ENCODE results near the gene TMEM244. TPM values are rescaled to one million over a fixed set of nuclear protein-coding genes. Genes with fewer than 3 reads are reported as not detected.
A peak's percentile ranks its signal among the peaks of the same experiment; 100 is the strongest.

Gene TMEM244
- not detected for total RNA-seq

GRCh38 chr6:129860908-129861665 lies at the start of gene TMEM244:
TMEM244 (minus strand) TSS chr6:129861315; CDS start chr6:129861188, 127 bp downstream.
- ATAC-seq (peak; percentile 81), DNase-seq (peak; percentile 19)
- no peaks in the 10 kb centered on the region for H3K36me3 Mint-ChIP-seq (ENCODE audit: low read depth)
- no peak within 1 kb of the TSS for H3K27ac Mint-ChIP-seq
- H3K4me3 Mint-ChIP-seq, result peak within 1 kb of the TSS; percentile 36
- intact Hi-C loops (cut with DNase I, micrococcal nuclease), result no loop called here
- no peaks in the 10 kb centered on the region for H3K27me3 Mint-ChIP-seq
- no peaks in the 10 kb centered on the region for H3K9me3 Mint-ChIP-seq (ENCODE audit: low read depth)
- ChIA-PET POLR2A (no interaction called here), CTCF (interaction anchor here (0.7 to 1.6 kb wide), 2 partner anchors 8 to 1861 kb away, joined by 3 to 6 read pairs; no protein-coding TSS in a partner anchor)
- H3K4me1 Mint-ChIP-seq, result peaks cover 12% of the 10 kb centered on the region

- ATAC-seq, result peak; percentile 75
- H3K4me3 Mint-ChIP-seq, result no peak overlapping the region
Observed at GRCh38 chr6:129908858-129909257, 47.7 kb upstream of the TMEM244 start.

GRCh38 chr6:129908356-129908755 lies 47.2 kb upstream of the TMEM244 start:
- POLR2A ChIA-PET, result no interaction called here
- Mint-ChIP-seq H3K27me3 (no peaks in the 10 kb centered on the region), H3K4me1 (peaks cover 5% of the 10 kb centered on the region), H3K9me3 (ENCODE audit: low read depth) (no peaks in the 10 kb centered on the region), H3K27ac (no peak overlapping the region), H3K4me3 (no peak overlapping the region), H3K36me3 (ENCODE audit: low read depth) (no peaks in the 10 kb centered on the region)
- no peak for DNase-seq
- intact Hi-C loops (cut with DNase I, micrococcal nuclease), result no loop called here
- no peak for ATAC-seq
- CTCF ChIA-PET, result interaction anchor here (0.9 to 1.4 kb wide), 4 partner anchors 13 to 310 kb away, joined by 3 to 4 read pairs (median 3); no protein-coding TSS in a partner anchor

More at GRCh38 chr6:129908858-129909257, 47.7 kb upstream of the TMEM244 start:
- Mint-ChIP-seq H3K36me3 (ENCODE audit: low read depth) (no peaks in the 10 kb centered on the region), H3K27me3 (no peaks in the 10 kb centered on the region), H3K4me1 (peaks cover 5% of the 10 kb centered on the region), H3K27ac (no peak overlapping the region), H3K9me3 (ENCODE audit: low read depth) (no peaks in the 10 kb centered on the region)
- ChIA-PET CTCF (interaction anchor here (0.9 to 1.4 kb wide), 2 partner anchors 14 to 127 kb away, joined by 3 read pairs; no protein-coding TSS in a partner anchor), POLR2A (no interaction called here)
- DNase-seq, result no peak
- intact Hi-C loops (cut with DNase I, micrococcal nuclease), result no loop called here

GRCh38 chr6:129906515-129907077 lies 45.5 kb upstream of the TMEM244 start:
- no peak overlapping the region for H3K27ac Mint-ChIP-seq
- ChIA-PET POLR2A (no interaction called here), CTCF (interaction anchor here (1.5 kb wide), 1 partner anchor 20 kb away, joined by 3 read pairs; no protein-coding TSS in a partner anchor)
- no peak overlapping the region for H3K4me3 Mint-ChIP-seq
- intact Hi-C loops (cut with DNase I, micrococcal nuclease), result no loop called here
- no peak for DNase-seq
- ATAC-seq, result no peak
- no peaks in the 10 kb centered on the region for H3K36me3 Mint-ChIP-seq (ENCODE audit: low read depth)
- H3K9me3 Mint-ChIP-seq (ENCODE audit: low read depth), result no peaks in the 10 kb centered on the region
- H3K4me1 Mint-ChIP-seq, result peaks cover 5% of the 10 kb centered on the region
- H3K27me3 Mint-ChIP-seq, result no peaks in the 10 kb centered on the region

GRCh38 chr6:129903082-129903481 lies 42.0 kb upstream of the TMEM244 start:
- ATAC-seq, result no peak
- Mint-ChIP-seq H3K27me3 (no peaks in the 10 kb centered on the region), H3K4me1 (peaks cover 5% of the 10 kb centered on the region), H3K36me3 (ENCODE audit: low read depth) (no peaks in the 10 kb centered on the region), H3K9me3 (ENCODE audit: low read depth) (no peaks in the 10 kb centered on the region), H3K27ac (no peak overlapping the region), H3K4me3 (no peak overlapping the region)
- CTCF ChIA-PET, result no interaction called here
- no peak for DNase-seq
- intact Hi-C loops (cut with DNase I, micrococcal nuclease), result no loop called here
- POLR2A ChIA-PET, result no interaction called here

- Mint-ChIP-seq H3K4me3 (no peak overlapping the region), H3K4me1 (peaks cover 5% of the 10 kb centered on the region), H3K36me3 (ENCODE audit: low read depth) (no peaks in the 10 kb centered on the region), H3K27me3 (no peaks in the 10 kb centered on the region), H3K27ac (no peak overlapping the region), H3K9me3 (ENCODE audit: low read depth) (no peaks in the 10 kb centered on the region)
- no peak for DNase-seq
- intact Hi-C loops (cut with DNase I, micrococcal nuclease), result no loop called here
- CTCF ChIA-PET, result no interaction called here
- POLR2A ChIA-PET, result no interaction called here
- ATAC-seq, result no peak
Observed at GRCh38 chr6:129902681-129903080, 41.6 kb upstream of the TMEM244 start.

GRCh38 chr6:129901910-129902309 lies 40.8 kb upstream of the TMEM244 start:
- no peak overlapping the region for H3K27ac Mint-ChIP-seq
- ATAC-seq (no peak), DNase-seq (no peak)
- no peak overlapping the region for H3K4me3 Mint-ChIP-seq
- H3K4me1 Mint-ChIP-seq, result peaks cover 3% of the 10 kb centered on the region
- H3K9me3 Mint-ChIP-seq (ENCODE audit: low read depth), result no peaks in the 10 kb centered on the region
- H3K36me3 Mint-ChIP-seq (ENCODE audit: low read depth), result no peaks in the 10 kb centered on the region
- POLR2A ChIA-PET, result no interaction called here
- CTCF ChIA-PET, result no interaction called here
- intact Hi-C loops (cut with DNase I, micrococcal nuclease), result no loop called here
- no peaks in the 10 kb centered on the region for H3K27me3 Mint-ChIP-seq

- H3K4me3 Mint-ChIP-seq, result no peak overlapping the region
- no peaks in the 10 kb centered on the region for H3K9me3 Mint-ChIP-seq (ENCODE audit: low read depth)
- H3K4me1 Mint-ChIP-seq, result peaks cover under 1% of the 10 kb centered on the region
- intact Hi-C loops (cut with DNase I, micrococcal nuclease), result no loop called here
- ATAC-seq (no peak), DNase-seq (no peak)
- ChIA-PET CTCF (interaction anchor here (0.7 to 0.9 kb wide), 2 partner anchors 12 to 68 kb away, joined by 3 read pairs; no protein-coding TSS in a partner anchor), POLR2A (interaction anchor here (0.7 kb wide), 1 partner anchor 22 kb away, joined by 3 read pairs; no protein-coding TSS in a partner anchor)
- H3K36me3 Mint-ChIP-seq (ENCODE audit: low read depth), result no peaks in the 10 kb centered on the region
- H3K27ac Mint-ChIP-seq, result no peak overlapping the region
- H3K27me3 Mint-ChIP-seq, result no peaks in the 10 kb centered on the region
Observed at GRCh38 chr6:129895692-129896091, 34.6 kb upstream of the TMEM244 start.

- no peak for ATAC-seq
- intact Hi-C loops (cut with DNase I, micrococcal nuclease), result no loop called here
Observed at GRCh38 chr6:129894921-129895320, 33.8 kb upstream of the TMEM244 start.

GRCh38 chr6:129893640-129894039 lies 32.5 kb upstream of the TMEM244 start:
- H3K4me1 Mint-ChIP-seq, result peaks cover 10% of the 10 kb centered on the region
- no peaks in the 10 kb centered on the region for H3K36me3 Mint-ChIP-seq (ENCODE audit: low read depth)
- no peak overlapping the region for H3K4me3 Mint-ChIP-seq
- H3K27me3 Mint-ChIP-seq, result no peaks in the 10 kb centered on the region
- ATAC-seq (no peak), DNase-seq (no peak)
- POLR2A ChIA-PET, result no interaction called here
- CTCF ChIA-PET, result interaction anchor here (0.7 to 1.9 kb wide), 4 partner anchors 9 to 128 kb away, joined by 3 to 5 read pairs (median 4); no protein-coding TSS in a partner anchor
- H3K9me3 Mint-ChIP-seq (ENCODE audit: low read depth), result no peaks in the 10 kb centered on the region
- intact Hi-C loops (cut with DNase I, micrococcal nuclease), result loop anchor here (1.0 kb wide), 2 partner anchors 43 to 128 kb away; no protein-coding TSS in a partner anchor
- H3K27ac Mint-ChIP-seq, result no peak overlapping the region

More at GRCh38 chr6:129894921-129895320, 33.8 kb upstream of the TMEM244 start:
- Mint-ChIP-seq H3K27ac (no peak overlapping the region), H3K36me3 (ENCODE audit: low read depth) (no peaks in the 10 kb centered on the region), H3K27me3 (no peaks in the 10 kb centered on the region), H3K4me3 (no peak overlapping the region), H3K4me1 (peaks cover 8% of the 10 kb centered on the region), H3K9me3 (ENCODE audit: low read depth) (no peaks in the 10 kb centered on the region)
- no peak for DNase-seq
- CTCF ChIA-PET, result interaction anchor here (0.9 to 1.6 kb wide), 2 partner anchors 13 to 120 kb away, joined by 3 read pairs; no protein-coding TSS in a partner anchor
- POLR2A ChIA-PET, result interaction anchor here (0.7 kb wide), 1 partner anchor 21 kb away, joined by 3 read pairs; no protein-coding TSS in a partner anchor

- H3K4me3 Mint-ChIP-seq, result no peak overlapping the region
Observed at GRCh38 chr6:129890701-129891100, 29.6 kb upstream of the TMEM244 start.

More at GRCh38 chr6:129890701-129891100, 29.6 kb upstream of the TMEM244 start:
- Mint-ChIP-seq H3K36me3 (ENCODE audit: low read depth) (no peaks in the 10 kb centered on the region), H3K9me3 (ENCODE audit: low read depth) (no peaks in the 10 kb centered on the region), H3K4me1 (peaks cover 10% of the 10 kb centered on the region), H3K27ac (no peak overlapping the region), H3K27me3 (peaks cover 2% of the 10 kb centered on the region)
- ChIA-PET CTCF (interaction anchor here (0.9 to 1.4 kb wide), 4 partner anchors 15 to 293 kb away, joined by 3 to 4 read pairs (median 4); no protein-coding TSS in a partner anchor), POLR2A (no interaction called here)
- intact Hi-C loops (cut with DNase I, micrococcal nuclease), result no loop called here
- DNase-seq (no peak), ATAC-seq (peak; percentile 16)
